Measurements from ENCODE around the gene ATP7B. TPM values are rescaled to one million over a fixed set of nuclear protein-coding genes. Genes with fewer than 3 reads are reported as not detected.

ATP7B gene
- total and polyA plus RNA-seq, 2 donors (not counting 3 experiments of a cell fraction or from before 2014, with no cell fraction given): 4.2 to 8.0 TPM

DNA sequence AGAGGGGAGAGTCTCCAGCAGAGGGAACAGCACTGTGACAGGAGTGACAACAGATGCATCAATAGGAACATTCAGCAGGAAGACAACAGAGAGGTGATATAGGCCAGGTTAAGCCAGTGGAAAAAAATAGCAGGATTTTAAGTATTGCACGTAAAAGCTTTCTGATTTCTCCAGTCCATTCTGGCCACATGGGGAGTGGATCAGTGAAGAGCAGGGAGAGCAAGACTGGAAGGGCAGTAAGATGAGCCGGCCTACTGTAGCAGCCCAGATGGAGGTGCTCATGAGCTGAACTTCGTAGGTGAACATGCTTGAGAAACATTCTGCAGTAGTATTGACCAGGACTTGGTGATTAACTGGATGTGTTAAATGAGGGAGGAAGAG is 15.0 kb upstream of the ATP7B start:
- Histone ChIP-seq H3K9me1 (replicated peaks; ENCODE audit: control insufficient read depth, extremely low read depth, insufficient read depth, low read length) (no peaks in the 10 kb centered on the region), H3K36me3 (ENCODE audit: control insufficient read depth in 2 of 2, extremely low read depth in 1 of 2, insufficient read depth in 2 of 2, low read length in 2 of 2) (peaks cover 7 to 13% of the 10 kb centered on the region in 2 experiments), H2AFZ (ENCODE audit: low read depth, low read length) (no peak overlapping the region), H3K79me2 (ENCODE audit: control insufficient read depth, insufficient read depth, low read length) (peaks cover 2% of the 10 kb centered on the region), H3K27me3 (ENCODE audit: control insufficient read depth in 2 of 2, insufficient read depth in 2 of 2, low read length in 2 of 2) (no peaks in the 10 kb centered on the region), H3K9ac (replicated peaks; ENCODE audit: extremely low read depth, insufficient read depth, low read length) (no peak overlapping the region), H3K4me3 (replicated peaks in 1 of 3; ENCODE audit: insufficient read depth in 1 of 3, low read depth in 1 of 3, low read length in 3 of 3) (no peak overlapping the region), H3K9me3 (replicated peaks; ENCODE audit: control insufficient read depth, insufficient read depth, low read length) (no peaks in the 10 kb centered on the region), H4K20me1 (replicated peaks; ENCODE audit: control insufficient read depth, extremely low read depth, insufficient read depth, low read length) (no peaks in the 10 kb centered on the region), H3K4me2 (ENCODE audit: insufficient read depth, low read length) (no peak overlapping the region), H3K4me1 (ENCODE audit: control insufficient read depth, extremely low read depth, insufficient read depth, low read length) (no peaks in the 10 kb centered on the region), H3K27ac (ENCODE audit: insufficient read depth, low read depth, low read length) (no peak overlapping the region)
- CTCF ChIA-PET: interaction anchor here (0.9 kb wide), 1 partner anchor 13 kb away, joined by 3 read pairs; no protein-coding TSS in a partner anchor
- dilution Hi-C loops (cut with MboI; ENCODE audit: extremely low pct_ligation_motif_present, low sequenced_read_pairs) (no loop called here), intact Hi-C loops (cut with micrococcal nuclease) (no loop called here)
- POLR2A ChIA-PET: no interaction called here
- TF ChIP-seq EZH2 (IDR thresholded peaks at IDR 0.05; ENCODE audit: borderline replicate concordance, low read depth, low read length, severe bottlenecking) (no peak), POLR2A (IDR thresholded peaks at IDR 0.05; ENCODE audit: low read depth, low read length) (no peak), GATA2 (IDR thresholded peaks at IDR 0.05; ENCODE audit: insufficient read depth, insufficient read length, low read depth, low read length) (no peak), FOS (IDR thresholded peaks at IDR 0.05; ENCODE audit: borderline replicate concordance, insufficient read depth, low read length) (no peak), POLR2AphosphoS5 (IDR thresholded peaks at IDR 0.05; ENCODE audit: insufficient read depth, low read depth, low read length) (no peak), JUN (IDR thresholded peaks at IDR 0.05; ENCODE audit: borderline replicate concordance, insufficient read depth, insufficient read length, low read depth) (no peak), MYC (IDR thresholded peaks at IDR 0.05; ENCODE audit: low read depth, low read length) (no peak)
- TF ChIP-seq, protein P1, sequence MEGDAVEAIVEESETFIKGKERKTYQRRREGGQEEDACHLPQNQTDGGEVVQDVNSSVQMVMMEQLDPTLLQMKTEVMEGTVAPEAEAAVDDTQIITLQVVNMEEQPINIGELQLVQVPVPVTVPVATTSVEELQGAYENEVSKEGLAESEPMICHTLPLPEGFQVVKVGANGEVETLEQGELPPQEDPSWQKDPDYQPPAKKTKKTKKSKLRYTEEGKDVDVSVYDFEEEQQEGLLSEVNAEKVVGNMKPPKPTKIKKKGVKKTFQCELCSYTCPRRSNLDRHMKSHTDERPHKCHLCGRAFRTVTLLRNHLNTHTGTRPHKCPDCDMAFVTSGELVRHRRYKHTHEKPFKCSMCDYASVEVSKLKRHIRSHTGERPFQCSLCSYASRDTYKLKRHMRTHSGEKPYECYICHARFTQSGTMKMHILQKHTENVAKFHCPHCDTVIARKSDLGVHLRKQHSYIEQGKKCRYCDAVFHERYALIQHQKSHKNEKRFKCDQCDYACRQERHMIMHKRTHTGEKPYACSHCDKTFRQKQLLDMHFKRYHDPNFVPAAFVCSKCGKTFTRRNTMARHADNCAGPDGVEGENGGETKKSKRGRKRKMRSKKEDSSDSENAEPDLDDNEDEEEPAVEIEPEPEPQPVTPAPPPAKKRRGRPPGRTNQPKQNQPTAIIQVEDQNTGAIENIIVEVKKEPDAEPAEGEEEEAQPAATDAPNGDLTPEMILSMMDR (IDR thresholded peaks at IDR 0.05; ENCODE audit: extremely low read depth in 1 of 2, insufficient read depth in 1 of 2, low read depth in 1 of 2, low read length in 2 of 2): no peak
- TF ChIP-seq, protein P2, sequence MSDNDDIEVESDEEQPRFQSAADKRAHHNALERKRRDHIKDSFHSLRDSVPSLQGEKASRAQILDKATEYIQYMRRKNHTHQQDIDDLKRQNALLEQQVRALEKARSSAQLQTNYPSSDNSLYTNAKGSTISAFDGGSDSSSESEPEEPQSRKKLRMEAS (IDR thresholded peaks at IDR 0.05; ENCODE audit: insufficient read depth, insufficient read length): no peak
- no TSS peak for BruUV-seq (replicated peaks)
- no peak for FAIRE-seq
- no peak for DNase-seq (ENCODE audit: low read depth, low spot score)
